ENCODE data around the gene CEP152.
"Not testable (repeated sequence)": the region's sequence is repeated elsewhere in the genome, so short reads cannot be mapped to it uniquely, and the experiment has no call there.

Gene CEP152, protein sequence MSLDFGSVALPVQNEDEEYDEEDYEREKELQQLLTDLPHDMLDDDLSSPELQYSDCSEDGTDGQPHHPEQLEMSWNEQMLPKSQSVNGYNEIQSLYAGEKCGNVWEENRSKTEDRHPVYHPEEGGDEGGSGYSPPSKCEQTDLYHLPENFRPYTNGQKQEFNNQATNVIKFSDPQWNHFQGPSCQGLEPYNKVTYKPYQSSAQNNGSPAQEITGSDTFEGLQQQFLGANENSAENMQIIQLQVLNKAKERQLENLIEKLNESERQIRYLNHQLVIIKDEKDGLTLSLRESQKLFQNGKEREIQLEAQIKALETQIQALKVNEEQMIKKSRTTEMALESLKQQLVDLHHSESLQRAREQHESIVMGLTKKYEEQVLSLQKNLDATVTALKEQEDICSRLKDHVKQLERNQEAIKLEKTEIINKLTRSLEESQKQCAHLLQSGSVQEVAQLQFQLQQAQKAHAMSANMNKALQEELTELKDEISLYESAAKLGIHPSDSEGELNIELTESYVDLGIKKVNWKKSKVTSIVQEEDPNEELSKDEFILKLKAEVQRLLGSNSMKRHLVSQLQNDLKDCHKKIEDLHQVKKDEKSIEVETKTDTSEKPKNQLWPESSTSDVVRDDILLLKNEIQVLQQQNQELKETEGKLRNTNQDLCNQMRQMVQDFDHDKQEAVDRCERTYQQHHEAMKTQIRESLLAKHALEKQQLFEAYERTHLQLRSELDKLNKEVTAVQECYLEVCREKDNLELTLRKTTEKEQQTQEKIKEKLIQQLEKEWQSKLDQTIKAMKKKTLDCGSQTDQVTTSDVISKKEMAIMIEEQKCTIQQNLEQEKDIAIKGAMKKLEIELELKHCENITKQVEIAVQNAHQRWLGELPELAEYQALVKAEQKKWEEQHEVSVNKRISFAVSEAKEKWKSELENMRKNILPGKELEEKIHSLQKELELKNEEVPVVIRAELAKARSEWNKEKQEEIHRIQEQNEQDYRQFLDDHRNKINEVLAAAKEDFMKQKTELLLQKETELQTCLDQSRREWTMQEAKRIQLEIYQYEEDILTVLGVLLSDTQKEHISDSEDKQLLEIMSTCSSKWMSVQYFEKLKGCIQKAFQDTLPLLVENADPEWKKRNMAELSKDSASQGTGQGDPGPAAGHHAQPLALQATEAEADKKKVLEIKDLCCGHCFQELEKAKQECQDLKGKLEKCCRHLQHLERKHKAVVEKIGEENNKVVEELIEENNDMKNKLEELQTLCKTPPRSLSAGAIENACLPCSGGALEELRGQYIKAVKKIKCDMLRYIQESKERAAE (N-terminal part only)

DNA sequence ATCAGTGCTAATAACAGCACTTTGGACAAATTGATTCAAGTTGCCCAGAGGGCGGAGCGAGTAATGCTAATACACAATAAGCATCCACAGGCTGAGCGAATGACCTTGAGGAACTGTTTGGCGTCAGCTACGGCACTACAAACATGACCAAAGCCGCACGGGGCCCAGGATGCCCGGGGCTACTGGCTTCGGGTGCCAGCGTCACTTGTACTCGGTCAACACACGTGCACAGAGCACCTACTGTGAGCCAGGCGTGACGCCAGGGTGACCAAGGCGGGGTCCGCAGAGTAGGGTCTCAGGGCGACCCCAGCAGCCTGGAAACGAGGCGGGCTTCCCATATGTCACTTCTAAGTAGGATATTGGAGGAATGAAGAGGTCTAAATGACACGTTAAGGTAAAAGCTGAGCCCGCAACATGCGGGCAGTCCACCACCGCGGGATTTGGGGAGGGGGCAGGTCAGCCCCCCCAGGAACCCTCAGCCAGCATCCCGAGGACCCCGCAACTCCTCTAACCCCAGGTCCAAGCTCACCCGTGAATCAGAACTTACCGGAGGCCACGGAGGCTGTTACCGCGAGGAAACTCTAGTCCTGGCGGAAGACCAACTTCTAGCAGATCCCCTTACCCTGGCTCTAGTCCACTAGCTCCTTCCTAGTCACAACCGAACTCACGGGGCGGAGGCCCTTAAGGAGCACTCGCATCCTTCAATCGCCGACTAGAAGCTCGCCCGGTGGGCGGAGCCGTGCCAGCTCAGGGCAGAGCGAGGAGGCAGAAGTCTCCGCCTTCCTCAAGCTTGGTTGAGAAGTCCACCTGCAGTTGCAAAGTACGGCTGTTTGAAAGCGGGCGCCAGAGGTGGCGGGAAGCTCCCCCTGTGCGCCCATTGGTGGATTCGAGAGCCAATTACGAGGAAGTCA is at the start of gene CEP152:
CEP152 (minus strand) TSS at position 656 of the 911 bp plus-strand sequence. CDS start 5,420 bp downstream, outside the sequence.
- DNase-seq (ENCODE audit: low read depth), result peak; percentile 97

DNA sequence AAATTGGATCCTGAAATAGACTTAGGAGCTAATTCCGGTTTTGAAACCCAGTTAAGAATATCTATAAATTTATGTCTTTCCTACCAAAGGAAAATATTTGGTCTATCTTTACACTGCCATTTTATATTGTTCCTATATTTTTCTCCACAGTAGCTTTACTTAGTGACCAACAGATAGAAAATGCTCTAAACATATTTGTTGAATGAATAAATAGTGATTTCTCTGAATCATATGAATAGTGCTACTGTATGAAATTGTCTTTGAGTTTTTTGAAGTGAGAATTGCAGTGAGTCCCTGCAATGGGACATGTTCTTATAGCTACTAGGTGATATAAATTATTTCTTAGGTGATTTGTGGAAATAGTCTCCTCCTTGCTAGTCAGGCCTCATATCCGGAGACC is 48.6 kb upstream of the CEP152 start:
- DNase-seq (ENCODE audit: low read depth), result no peak

DNA sequence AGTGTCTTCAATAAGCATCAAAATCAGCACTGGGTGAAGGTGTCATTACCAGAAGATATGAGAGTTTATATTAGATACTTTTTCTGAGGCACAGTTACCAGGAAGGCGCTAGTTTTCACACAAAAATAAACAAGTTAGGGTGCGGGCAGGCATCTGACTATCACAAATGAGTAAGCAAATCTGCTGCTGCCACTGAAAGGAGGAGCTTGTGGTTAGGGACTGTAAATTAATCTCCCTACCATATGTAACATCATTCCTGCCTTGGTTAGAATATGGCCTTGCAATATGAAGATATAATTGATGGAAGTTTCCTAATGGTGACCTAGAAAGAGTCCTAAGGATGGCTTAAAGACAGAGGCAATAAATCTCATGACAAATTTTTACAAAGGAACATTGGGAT is 47.5 kb upstream of the CEP152 start:
- DNase-seq (ENCODE audit: low read depth), result no peak

DNA sequence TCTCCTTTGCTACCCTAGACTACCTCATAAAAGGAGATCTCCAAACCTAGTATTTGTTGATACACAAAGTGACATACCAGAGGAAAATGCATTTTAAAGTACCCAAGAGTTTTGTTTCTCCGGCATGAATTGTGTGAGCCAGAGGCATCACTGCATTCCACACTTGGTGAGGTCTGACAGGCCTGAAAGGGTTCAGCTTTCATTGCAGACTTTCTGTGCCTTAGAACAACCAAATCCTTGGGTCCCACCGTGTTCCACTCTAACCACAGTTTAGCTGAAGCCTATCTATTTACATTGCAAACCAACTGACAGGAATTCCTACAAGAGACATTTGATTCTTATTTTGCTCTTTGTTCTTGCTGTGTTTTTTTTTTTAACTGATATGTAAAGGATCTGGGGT is 46.1 kb upstream of the CEP152 start:
- no peak for DNase-seq (ENCODE audit: low read depth)

DNA sequence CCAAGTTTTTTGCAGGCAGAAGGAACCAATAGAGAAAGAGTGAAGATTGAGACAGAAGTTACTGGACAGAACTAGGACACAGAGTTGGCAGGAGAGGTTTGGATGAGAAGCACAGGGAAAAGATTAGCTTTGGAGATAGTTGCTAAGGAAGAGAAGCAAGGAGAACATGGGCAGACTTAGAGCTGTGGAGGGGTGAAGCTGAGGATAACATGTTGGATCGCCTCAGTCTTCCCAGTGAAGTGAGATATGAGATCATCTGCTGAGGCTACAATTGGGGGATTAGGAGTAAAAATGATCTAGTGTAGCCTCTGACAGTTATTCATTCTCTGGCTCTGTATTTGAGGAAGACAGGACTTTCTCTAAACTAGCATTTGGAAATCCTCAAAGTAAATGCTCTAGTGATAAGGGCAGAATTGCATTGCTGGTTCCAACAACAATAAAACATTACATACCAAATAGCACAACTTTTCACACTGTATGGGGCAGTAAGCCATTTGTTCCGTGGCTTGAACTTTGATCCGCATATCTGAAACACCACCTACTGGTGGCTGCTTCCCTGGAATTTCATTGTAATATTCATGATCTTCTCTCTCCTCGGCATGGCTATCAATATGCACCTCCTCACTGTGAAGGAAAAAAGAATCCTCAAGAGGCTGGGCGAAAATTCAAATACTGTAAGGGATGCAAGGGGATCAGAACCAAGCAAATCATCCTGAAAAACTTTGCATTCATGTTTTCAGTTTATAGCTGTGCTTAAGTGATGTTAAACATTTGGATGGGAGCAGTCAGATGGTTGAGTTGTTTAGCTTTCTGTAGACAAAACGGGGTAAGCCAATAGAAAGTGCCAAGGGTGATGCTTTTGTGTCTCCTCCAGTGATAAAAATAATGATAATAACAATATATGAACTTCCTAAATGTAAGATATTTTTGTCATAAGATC is 44.9 kb upstream of the CEP152 start:
- no peak for DNase-seq (ENCODE audit: low read depth)

DNA sequence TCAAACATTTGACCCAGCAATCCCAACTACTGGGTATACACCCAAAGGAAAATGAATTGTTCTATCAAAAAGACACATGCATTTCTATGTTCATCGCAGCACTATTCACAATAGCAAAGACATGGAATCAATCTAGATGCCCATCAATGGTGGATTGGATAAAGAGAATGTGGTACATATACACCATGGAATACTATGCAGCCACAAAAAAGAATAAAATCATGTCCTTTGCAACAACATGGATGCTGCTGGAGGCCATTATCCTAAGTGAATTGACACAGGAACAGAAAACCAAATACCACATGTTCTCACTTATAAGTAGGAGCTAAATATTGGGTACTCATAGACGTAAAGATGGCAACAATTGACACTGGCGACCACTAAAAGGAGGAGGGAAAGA is 43.6 kb upstream of the CEP152 start:
- not testable (repeated sequence) for DNase-seq (ENCODE audit: low read depth)

DNA sequence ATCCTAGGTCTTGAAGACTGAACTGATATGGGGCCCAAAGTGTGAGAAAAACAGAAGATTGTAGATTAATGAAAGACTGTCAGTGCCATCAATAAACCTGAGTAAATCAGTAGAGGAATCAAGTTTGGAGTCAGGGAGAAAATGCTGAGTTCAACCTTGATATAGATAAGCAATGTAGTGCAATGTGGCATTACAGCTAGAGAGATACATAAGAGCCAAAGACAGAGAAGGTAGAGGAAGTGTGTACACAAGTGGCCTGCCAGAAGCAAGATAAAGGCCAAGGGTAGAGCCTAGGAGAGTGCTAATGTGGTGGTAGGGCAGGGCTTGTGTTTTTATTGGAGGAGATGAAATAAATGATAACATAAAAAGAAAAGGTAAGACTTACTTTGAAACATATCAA is 41.1 kb upstream of the CEP152 start:
- DNase-seq (ENCODE audit: low read depth), result no peak

DNA sequence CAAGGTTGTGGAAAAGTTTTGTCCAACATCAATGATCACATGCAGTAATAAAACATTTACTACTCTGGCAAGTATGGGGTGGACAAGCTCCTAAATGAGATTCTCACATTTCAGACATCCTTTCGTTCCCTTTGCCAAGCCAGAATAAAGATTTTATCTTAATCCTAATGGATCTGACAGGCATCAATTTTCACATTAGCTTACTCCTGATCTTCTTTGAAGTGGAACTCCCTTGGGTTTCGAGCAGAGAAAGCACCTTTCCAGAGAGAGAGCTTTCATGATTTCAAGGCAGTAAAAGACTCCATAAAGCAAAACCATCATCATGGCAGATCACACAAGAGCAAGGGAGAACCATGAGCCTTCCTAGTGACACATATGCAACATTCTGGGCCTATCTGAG is 39.8 kb upstream of the CEP152 start:
- no peak for DNase-seq (ENCODE audit: low read depth)

DNA sequence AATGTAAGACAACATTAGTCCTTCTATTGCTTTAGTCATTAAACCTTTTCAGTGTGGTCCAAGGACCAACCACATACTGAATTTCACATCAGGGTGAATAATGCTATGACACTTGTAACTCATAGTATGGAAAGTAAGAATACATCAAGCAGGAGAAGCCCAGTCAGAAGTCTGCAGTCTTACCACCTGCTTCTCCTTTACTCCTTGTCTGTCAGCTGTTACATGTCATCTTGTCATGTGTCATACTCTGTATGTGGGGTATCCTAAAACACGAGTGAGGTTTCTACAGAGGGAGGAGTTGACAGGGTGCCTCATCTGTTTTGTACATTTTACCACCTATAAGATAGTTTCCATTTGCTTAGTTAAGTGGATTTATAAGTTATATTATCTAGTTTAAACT is 34.3 kb upstream of the CEP152 start:
- DNase-seq (ENCODE audit: low read depth), result no peak

DNA sequence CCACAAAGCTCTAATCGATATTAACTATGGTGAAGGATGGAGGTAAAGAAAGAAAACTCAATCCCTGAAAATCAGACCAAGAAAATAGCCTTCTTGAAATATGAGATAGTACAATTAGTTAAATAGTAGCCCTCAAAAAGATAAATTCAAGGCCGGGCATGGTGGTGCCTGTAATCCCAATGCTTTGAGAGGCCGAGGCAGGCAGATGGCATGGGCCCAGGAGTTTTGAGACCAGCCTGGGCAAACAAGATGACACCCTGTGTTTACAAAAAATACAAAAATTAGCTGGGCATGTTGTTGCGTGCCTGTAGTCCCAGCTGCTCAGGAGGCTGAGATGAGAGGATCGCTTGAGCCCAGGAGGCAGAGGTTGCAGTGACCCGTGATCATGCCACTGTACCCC is 31.6 kb upstream of the CEP152 start:
- no peak for DNase-seq (ENCODE audit: low read depth)

DNA sequence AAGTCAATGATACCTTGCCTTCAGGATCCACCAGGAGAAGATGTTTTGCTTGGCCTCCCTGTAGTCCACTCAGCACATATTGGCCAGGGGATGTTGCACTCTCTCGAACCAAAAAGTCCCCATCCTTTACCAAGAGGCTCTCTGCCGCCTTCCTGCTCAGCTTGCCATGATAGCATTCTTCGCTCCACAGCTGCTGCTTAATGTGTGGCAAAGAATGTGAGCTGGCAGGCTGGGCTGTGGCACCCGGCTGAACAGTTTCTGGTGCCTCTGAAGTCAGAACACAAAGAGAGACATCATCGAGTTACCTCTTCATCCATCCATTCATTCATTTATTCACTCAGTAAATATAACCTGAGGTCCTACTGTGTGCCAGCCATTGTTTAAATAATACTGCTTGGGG is 23.9 kb upstream of the CEP152 start:
- no peak for DNase-seq (ENCODE audit: low read depth)

DNA sequence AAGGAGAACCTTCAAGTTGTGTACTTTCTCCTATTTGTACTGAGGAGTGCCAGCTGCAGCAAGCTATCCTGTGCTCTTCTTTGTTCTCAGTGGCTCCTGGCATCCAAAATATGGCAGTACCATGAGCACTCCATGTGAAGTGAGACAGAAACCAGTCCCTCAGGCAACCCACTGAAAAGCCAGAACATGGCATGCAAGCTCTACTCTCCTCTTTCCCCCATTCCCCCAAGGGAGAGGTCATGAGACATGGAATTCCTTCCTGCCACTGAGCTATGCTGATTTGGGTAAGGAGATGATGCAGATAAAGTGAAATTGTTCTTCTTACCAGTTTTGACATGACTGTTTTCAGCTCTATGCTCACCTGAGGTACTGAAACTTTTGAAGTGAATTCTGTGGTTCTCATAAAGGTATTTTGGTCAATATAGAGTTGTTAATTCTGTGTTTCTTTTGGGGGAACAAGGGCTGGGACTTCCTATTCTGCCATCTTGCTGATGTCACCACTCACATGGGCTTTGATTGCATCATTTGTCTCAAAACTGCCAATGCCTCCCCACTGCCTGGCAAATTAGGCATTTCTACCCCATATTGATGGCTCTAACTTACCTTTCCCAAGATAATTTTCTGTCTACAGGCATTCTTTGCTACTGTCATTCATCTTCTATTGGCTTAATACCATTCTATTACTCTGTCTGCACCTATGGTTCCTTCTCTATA is 22.8 kb upstream of the CEP152 start:
- no peak for DNase-seq (ENCODE audit: low read depth)

DNA sequence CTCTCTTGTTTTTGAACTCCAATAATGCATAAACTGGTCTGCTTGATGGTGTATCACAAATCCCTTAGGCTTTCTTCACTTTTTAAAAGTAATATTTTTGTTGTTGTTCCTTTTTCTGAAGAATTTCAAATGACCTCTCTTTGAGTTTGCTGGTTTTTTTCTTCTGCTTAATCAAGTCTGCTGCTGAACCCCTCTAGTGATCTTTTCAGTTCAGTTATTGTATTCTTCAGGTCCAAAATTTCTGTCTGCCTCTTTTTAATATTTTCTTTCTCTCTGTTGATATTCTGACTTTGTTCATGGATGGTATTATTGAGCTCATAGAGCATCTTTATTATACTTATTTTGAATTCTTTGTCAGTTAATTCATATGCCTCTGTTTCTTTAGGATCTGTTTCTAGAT is 21.8 kb upstream of the CEP152 start:
- DNase-seq (ENCODE audit: low read depth), result no peak

DNA sequence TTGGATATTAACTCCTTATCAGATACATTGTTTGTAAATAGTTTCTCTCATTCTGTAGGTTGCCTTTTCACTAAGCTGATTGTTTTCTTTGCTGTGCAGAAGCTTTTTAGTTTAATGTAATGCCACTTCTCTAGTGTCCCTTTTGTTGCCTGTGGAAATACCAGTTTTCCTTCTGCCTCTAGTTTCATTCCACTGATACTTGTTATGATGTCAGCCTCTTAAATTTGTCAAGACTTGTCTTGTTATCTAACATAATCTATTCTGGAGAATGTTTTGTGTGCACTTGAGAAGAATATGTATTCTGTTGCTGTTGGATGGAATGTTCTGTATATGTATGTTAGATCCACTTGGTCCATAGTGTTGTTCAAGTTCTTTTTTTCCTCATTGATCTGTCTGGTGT is 18.0 kb upstream of the CEP152 start:
- no peak for DNase-seq (ENCODE audit: low read depth)

DNA sequence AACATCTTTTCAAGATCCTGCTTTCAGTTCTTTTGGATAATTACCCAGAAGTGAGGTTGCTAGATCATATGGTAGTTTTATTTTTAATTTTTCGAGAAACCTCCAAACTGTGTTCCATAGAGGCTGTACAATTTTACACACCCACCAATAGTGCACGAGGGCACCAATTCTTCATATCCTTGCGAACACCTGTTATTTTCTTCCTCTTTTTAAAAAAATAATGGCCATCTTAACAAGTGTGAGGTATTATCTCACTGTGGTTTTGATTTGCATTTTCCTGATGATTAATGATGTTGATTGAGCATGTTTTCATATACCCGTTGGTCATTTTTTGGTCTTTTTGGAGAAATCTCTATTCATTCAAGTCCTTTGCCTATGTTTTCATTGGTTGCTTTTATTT is 17.6 kb upstream of the CEP152 start:
- no peak for DNase-seq (ENCODE audit: low read depth)

DNA sequence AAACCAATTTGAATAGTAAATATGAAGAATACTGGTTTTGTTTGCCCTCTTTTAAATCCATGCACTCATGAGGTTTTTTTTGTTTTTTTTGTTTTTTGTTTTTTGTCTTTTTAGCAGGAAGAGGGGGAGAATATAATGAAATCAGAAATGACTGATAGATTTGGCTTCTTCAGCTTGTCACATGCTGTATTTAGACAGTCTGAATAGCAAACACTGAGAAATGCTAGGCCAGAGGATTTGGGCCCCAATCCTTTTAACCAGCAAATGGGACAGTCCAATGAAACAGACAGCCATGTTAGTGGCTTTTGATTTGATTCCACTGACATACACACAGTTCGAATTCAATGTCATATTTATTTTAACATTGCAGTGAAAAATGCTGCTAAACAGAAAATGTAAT is 14.2 kb upstream of the CEP152 start:
- DNase-seq (ENCODE audit: low read depth), result no peak

DNA sequence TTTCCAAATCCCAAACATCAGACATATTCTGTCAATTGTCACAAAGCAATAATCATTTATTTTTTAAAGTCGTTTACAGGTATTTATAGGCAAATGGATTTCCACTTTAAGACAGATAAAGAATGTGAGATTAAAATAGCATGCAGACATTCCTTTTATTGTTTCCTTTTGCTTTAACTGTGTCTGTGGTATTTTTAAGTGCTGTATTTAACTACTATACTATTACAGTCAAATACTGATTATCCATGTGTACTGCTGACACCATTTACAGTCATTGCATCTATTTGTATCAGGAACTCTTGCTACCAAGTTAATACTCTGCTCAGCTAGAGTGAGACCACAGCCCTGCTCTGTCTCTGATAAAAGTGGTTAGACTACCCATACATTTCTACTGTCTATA is 12.8 kb upstream of the CEP152 start:
- no peak for DNase-seq (ENCODE audit: low read depth)

DNA sequence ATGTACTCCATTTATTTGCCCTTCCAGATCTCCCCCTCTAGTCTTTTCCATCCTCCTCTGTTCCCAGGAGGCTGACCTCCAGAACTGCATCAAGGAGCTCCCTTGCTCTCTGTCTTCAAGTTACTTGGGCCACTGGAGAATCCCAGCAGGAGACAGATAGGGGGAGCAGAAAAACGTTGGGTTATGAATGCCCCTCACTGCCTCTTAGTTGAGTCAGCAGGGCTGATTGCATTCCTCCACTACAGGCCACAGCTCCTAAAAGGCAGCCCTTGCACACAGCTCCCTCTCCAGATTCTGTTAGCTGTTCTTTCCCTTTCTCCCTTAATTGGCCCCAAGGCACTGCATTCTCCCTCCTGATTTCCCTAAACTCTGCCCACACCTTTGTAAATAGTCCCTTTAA is 12.4 kb upstream of the CEP152 start:
- DNase-seq (ENCODE audit: low read depth), result no peak

DNA sequence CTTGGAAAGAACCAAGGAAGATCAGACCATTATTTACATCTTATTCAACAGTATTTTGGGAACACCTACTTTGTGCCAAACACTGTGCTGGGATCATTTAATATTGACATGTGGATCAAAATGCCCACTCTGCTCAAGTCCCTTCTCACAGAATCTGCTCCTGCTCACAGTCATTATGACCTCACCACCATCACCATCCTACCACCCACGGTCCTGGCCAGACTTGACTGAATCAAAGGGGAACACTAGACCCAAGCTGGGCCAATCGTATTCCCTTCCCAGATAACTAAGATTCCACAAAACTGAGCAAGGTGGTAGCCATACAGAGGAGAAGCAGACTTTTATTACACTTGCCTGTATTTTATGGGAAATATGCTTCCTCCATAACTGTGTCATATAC is 3.4 kb upstream of the CEP152 start:
- no peak for DNase-seq (ENCODE audit: low read depth)
